MV-4-11 (cell line): Measurements from ENCODE around the gene RNF19B.

ENCODE experiments used
- DNase-seq: peaks from one replicate; lab custom pipeline; 2025; lab: John Stamatoyannopoulos, UW

RNF19B gene

GRCh38 chr1:32964461-32965250, at the start of gene RNF19B:
RNF19B (minus strand) TSS chr1:32964809; CDS start chr1:32964685, 124 bp downstream.
- peak; percentile 91 for DNase-seq

- DNase-seq: no peak
Observed at GRCh38 chr1:33013791-33014190, 49.2 kb upstream of the RNF19B start.

- DNase-seq: no peak
Observed at GRCh38 chr1:33012165-33012564, 47.6 kb upstream of the RNF19B start.

- no peak for DNase-seq
Observed at GRCh38 chr1:33010932-33011731, 46.5 kb upstream of the RNF19B start.

GRCh38 chr1:33009561-33009960, 45.0 kb upstream of the RNF19B start:
- DNase-seq: no peak

GRCh38 chr1:33008051-33008914, 43.7 kb upstream of the RNF19B start:
- no peak for DNase-seq

GRCh38 chr1:33007190-33008050, 42.8 kb upstream of the RNF19B start:
- DNase-seq: peak; percentile 34

- no peak for DNase-seq
Observed at GRCh38 chr1:33005838-33006421, 41.3 kb upstream of the RNF19B start.

- DNase-seq: no peak
Observed at GRCh38 chr1:33005117-33005837, 40.7 kb upstream of the RNF19B start.

- no peak for DNase-seq
Observed at GRCh38 chr1:33004613-33005012, 40.0 kb upstream of the RNF19B start.

GRCh38 chr1:33003657-33004056, 39.0 kb upstream of the RNF19B start:
- DNase-seq: no peak

- no peak for DNase-seq
Observed at GRCh38 chr1:33002006-33002405, 37.4 kb upstream of the RNF19B start.

GRCh38 chr1:33001282-33001681, 36.7 kb upstream of the RNF19B start:
- DNase-seq: peak; percentile 20

GRCh38 chr1:33000427-33001026, 35.9 kb upstream of the RNF19B start:
- DNase-seq: no peak

- no peak for DNase-seq
Observed at GRCh38 chr1:32998997-32999396, 34.4 kb upstream of the RNF19B start.

- DNase-seq: peak; percentile 30
Observed at GRCh38 chr1:32998064-32998463, 33.5 kb upstream of the RNF19B start.

GRCh38 chr1:32997381-32997891, 32.8 kb upstream of the RNF19B start:
- DNase-seq: no peak

GRCh38 chr1:32993324-32993636, 28.7 kb upstream of the RNF19B start:
- DNase-seq: peak; percentile 85

GRCh38 chr1:32992489-32993323, 28.1 kb upstream of the RNF19B start:
- peak; percentile 100 for DNase-seq
